ENCODE results near the gene SLC49A4. TPM values are rescaled to one million over a fixed set of nuclear protein-coding genes. Genes with fewer than 3 reads are reported as not detected.

SLC49A4 gene
- total and polyA plus RNA-seq, 2 of the 8 experiments (the other 6 are each of a cell fraction or from before 2014, with no cell fraction given), result 9.5 to 10.2 TPM

GRCh38 chr3:122755491-122755890, 39.4 kb upstream of the SLC49A4 start:
- H2BK20ac ChIP-seq (ENCODE audit: low read length), result no peak overlapping the region
- H3K56ac ChIP-seq (replicated peaks; ENCODE audit: insufficient read length, low read depth, low read length), result no peak overlapping the region
- FAIRE-seq, result no peak
- no peak overlapping the region for H2BK120ac ChIP-seq (replicated peaks; ENCODE audit: low read depth, low read length)
- H3K9ac ChIP-seq (replicated peaks in 1 of 4; ENCODE audit: extremely low read depth in 1 of 4, low read depth in 3 of 4, low read length in 3 of 4), result no peak overlapping the region
- no peak overlapping the region for H2BK5ac ChIP-seq (ENCODE audit: low read depth, low read length)
- H3K14ac ChIP-seq (ENCODE audit: insufficient read length), result no peak overlapping the region
- no peaks in the 10 kb centered on the region for H3K9me3 ChIP-seq (ENCODE audit: insufficient read depth in 2 of 2, low read depth in 1 of 2, low read length in 1 of 2)
- no peak overlapping the region for H2BK12ac ChIP-seq (ENCODE audit: low read depth, low read length)
- no peak overlapping the region for H4K91ac ChIP-seq (replicated peaks; ENCODE audit: insufficient read length, low read length)
- POLR2A ChIA-PET (ENCODE audit: partially characterized antibody), result interaction anchor here (0.6 to 1.0 kb wide), 2 partner anchors 38 to 117 kb away, joined by 3 read pairs; partner anchors contain the start of gene HSPBAP1
- H3K27ac ChIP-seq (ENCODE audit: low read depth, low read length), result no peak overlapping the region
- H3K23me2 ChIP-seq (ENCODE audit: low read depth, low read length), result no peaks in the 10 kb centered on the region
- H4K20me1 ChIP-seq (replicated peaks in 1 of 2; ENCODE audit: control insufficient read depth in 1 of 2, insufficient read depth in 2 of 2, low read length in 2 of 2), result no peaks in the 10 kb centered on the region
- no peak overlapping the region for H4K8ac ChIP-seq (ENCODE audit: extremely low read depth, insufficient read depth, low read length)
- CTCF ChIA-PET (ENCODE audit: partially characterized antibody), result interaction anchor here (0.6 to 1.7 kb wide), 37 partner anchors 11 to 556 kb away, joined by 3 to 12 read pairs (median 3); partner anchors contain the start of gene HSPBAP1
- H3K79me2 ChIP-seq (ENCODE audit: control insufficient read depth in 1 of 2, insufficient read depth in 2 of 2, low read length in 2 of 2), result no peaks in the 10 kb centered on the region
- H2AK5ac ChIP-seq (ENCODE audit: low read depth, low read length), result no peak overlapping the region
- H3K79me1 ChIP-seq (ENCODE audit: low read depth, low read length), result no peaks in the 10 kb centered on the region
- H4K5ac ChIP-seq (ENCODE audit: insufficient read length, low read depth, low read length), result no peak overlapping the region
- no peak overlapping the region for H3K4me3 ChIP-seq (ENCODE audit: extremely low read depth in 1 of 4, insufficient read depth in 2 of 4, low read depth in 3 of 4, low read length in 4 of 4)
- 94% methylated on average over 2 of the region's 2 CpGs; no CpG with 5 or more reads in 1 of the 2 experiments for WGBS, 2 experiments (ENCODE audit: extremely low coverage in 1 of 2, insufficient coverage in 1 of 2, insufficient read length in 1 of 2, insufficient replicate concordance in 2 of 2, low coverage in 1 of 2, low lambda C conversion rate in 2 of 2, missing lambda C conversion rate in 1 of 2)
- no peak overlapping the region for H3K18ac ChIP-seq (ENCODE audit: extremely low read depth, low read length)
- no peak overlapping the region for H3K23ac ChIP-seq (ENCODE audit: insufficient read length)
- no peaks in the 10 kb centered on the region for H3K27me3 ChIP-seq (replicated peaks in 1 of 4; ENCODE audit: control insufficient read depth in 3 of 4, extremely low read depth in 1 of 4, insufficient read depth in 3 of 4, low read length in 3 of 4)
- H3K4ac ChIP-seq (replicated peaks; ENCODE audit: insufficient read length, low read depth, low read length), result no peak overlapping the region
- peaks cover 0 to 3% (median 3%) of the 10 kb centered on the region in 4 experiments; a peak in 4 of 7 replicates for H3K4me1 ChIP-seq (replicated peaks in 1 of 4; ENCODE audit: control insufficient read depth in 3 of 4, insufficient read depth in 4 of 4, low read length in 3 of 4)
- H2BK15ac ChIP-seq (ENCODE audit: low read length), result no peak overlapping the region
- H3K4me2 ChIP-seq (ENCODE audit: insufficient read depth in 1 of 2, low read depth in 2 of 2, low read length in 2 of 2), result no peak overlapping the region
- H3K36me3 ChIP-seq (ENCODE audit: control insufficient read depth in 2 of 4, insufficient read depth in 4 of 4, low read length in 3 of 4), result peaks cover 0 to 7% (median 3%) of the 10 kb centered on the region in 4 experiments; a peak in 4 of 8 replicates
- no peak overlapping the region for H2AFZ ChIP-seq (ENCODE audit: low read length)
- DNase-seq (ENCODE audit: low read depth in 1 of 2, low spot score in 2 of 2), result no peak
- TF ChIP-seq BRCA1 (IDR thresholded peaks at IDR 0.05; ENCODE audit: low read depth, low read length) (no peak), ATF2 (IDR thresholded peaks at IDR 0.05; ENCODE audit: low read length) (no peak), CHD1 (IDR thresholded peaks at IDR 0.05; ENCODE audit: low read depth, low read length) (no peak), SP2 (IDR thresholded peaks at IDR 0.05; ENCODE audit: low read length) (no peak), CBX8 (IDR thresholded peaks at IDR 0.05; ENCODE audit: borderline replicate concordance, low read depth, low read length) (no peak), TAF1 (IDR thresholded peaks at IDR 0.05; ENCODE audit: low read depth, low read length) (no peak), GTF2F1 (IDR thresholded peaks at IDR 0.05; ENCODE audit: borderline replicate concordance, low read depth, low read length) (no peak), HDAC6 (IDR thresholded peaks at IDR 0.05; ENCODE audit: low read depth, low read length) (no peak), FOSL1 (IDR thresholded peaks at IDR 0.05; ENCODE audit: insufficient read depth, low read depth, low read length) (no peak), ZNF274 (IDR thresholded peaks at IDR 0.05; ENCODE audit: borderline replicate concordance, extremely low read depth, low read length) (no peak), SUZ12 (IDR thresholded peaks at IDR 0.05; ENCODE audit: low read length) (no peak)
- TF ChIP-seq, protein P1, sequence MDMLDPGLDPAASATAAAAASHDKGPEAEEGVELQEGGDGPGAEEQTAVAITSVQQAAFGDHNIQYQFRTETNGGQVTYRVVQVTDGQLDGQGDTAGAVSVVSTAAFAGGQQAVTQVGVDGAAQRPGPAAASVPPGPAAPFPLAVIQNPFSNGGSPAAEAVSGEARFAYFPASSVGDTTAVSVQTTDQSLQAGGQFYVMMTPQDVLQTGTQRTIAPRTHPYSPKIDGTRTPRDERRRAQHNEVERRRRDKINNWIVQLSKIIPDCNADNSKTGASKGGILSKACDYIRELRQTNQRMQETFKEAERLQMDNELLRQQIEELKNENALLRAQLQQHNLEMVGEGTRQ (IDR thresholded peaks at IDR 0.05; ENCODE audit: low read length), result no peak

Data from H1 (cell line).